GM12878 (cell line): ENCODE measurements around the gene TMEM39B.

Source experiments
- CTCF ChIP-seq, 3 experiments: IDR thresholded peaks in 2 of 3; conservative IDR thresholded peaks in 1 of 3; 2 replicates each; pipeline ENCODE4 v1.5.1; 2011; ENCODE audit warnings: low read depth in 3 of 3, low read length in 3 of 3, mild to moderate bottlenecking in 3 of 3, control low read depth in 2 of 3, moderate library complexity in 2 of 3, inconsistent platforms in 1 of 3, mixed read lengths in 1 of 3; ENCODE audit not compliant: control insufficient read depth in 2 of 3, insufficient read depth in 1 of 3; ENCODE audit errors: extremely low read depth in 1 of 3
- GATAD2B ChIP-seq: fragments of 450-650 bp; conservative IDR thresholded peaks from 2 replicates; pipeline ENCODE4 v1.6.1; 2017; ENCODE audit warnings: low read depth, mild to moderate bottlenecking, moderate library complexity
- JUND ChIP-seq: IDR thresholded peaks from 2 replicates; pipeline ENCODE4 v1.6.1; 2012; ENCODE audit warnings: low read depth, mild to moderate bottlenecking, low read length, improper control_type of control experiment, moderate library complexity
- MAX ChIP-seq: IDR thresholded peaks from 2 replicates; pipeline ENCODE4 v1.6.1; 2012; ENCODE audit warnings: low read depth, low read length, improper control_type of control experiment
- NRF1 ChIP-seq: conservative IDR thresholded peaks from 2 replicates; pipeline ENCODE4 v1.6.1; 2011; ENCODE audit warnings: mild to moderate bottlenecking, low read depth, low read length, improper control_type of control experiment
- PKNOX1 ChIP-seq: fragments of 450-650 bp; IDR thresholded peaks from 2 replicates; pipeline ENCODE4 v1.6.1; 2016; ENCODE audit warnings: mild to moderate bottlenecking
- SPI1 ChIP-seq: IDR thresholded peaks from 2 replicates; pipeline ENCODE4 v1.6.1; 2011; ENCODE audit warnings: low read depth, mild to moderate bottlenecking, low read length, moderate library complexity, borderline replicate concordance; ENCODE audit not compliant: insufficient read depth
- SRF ChIP-seq, 2 experiments: IDR thresholded peaks; 2 replicates each; pipeline ENCODE4 v1.6.1; 2011; ENCODE audit warnings: low read depth in 2 of 2, low read length in 2 of 2, mild to moderate bottlenecking in 1 of 2, moderate library complexity in 1 of 2
- SUPT20H ChIP-seq: IDR thresholded peaks from 2 replicates; pipeline ENCODE4 v1.6.1; 2011; ENCODE audit warnings: low read depth, mild to moderate bottlenecking, low read length, moderate library complexity, borderline replicate concordance; ENCODE audit not compliant: control insufficient read depth
- TARDBP ChIP-seq: IDR thresholded peaks from 2 replicates; pipeline ENCODE4 v1.6.1; 2016; ENCODE audit warnings: borderline replicate concordance

- no peak for TF ChIP-seq JUND
- TF ChIP-seq PKNOX1: no peak
- no peak for TF ChIP-seq SPI1
- TF ChIP-seq CTCF (IDR thresholded peaks at IDR 0.05 in 2 of 3, conservative IDR thresholded peaks at IDR 0.05 in 1 of 3; ENCODE audit: control insufficient read depth in 2 of 3, extremely low read depth in 1 of 3, insufficient read depth in 1 of 3, low read depth in 3 of 3, low read length in 3 of 3): no peak
- TF ChIP-seq MAX: no peak
- TF ChIP-seq SRF (IDR thresholded peaks at IDR 0.05; ENCODE audit: low read depth in 2 of 2, low read length in 2 of 2): no peak
- no peak for TF ChIP-seq TARDBP
- TF ChIP-seq NRF1: no peak
- TF ChIP-seq GATAD2B: no peak
- TF ChIP-seq SUPT20H: no peak
Observed at GRCh38 chr1:32048440-32048839, 24.3 kb upstream of the TMEM39B start.
